GM18505 (cell line): ENCODE data around the gene STK4.

Experiments
- ATAC-seq: cut with Tn5 transposase; IDR thresholded peaks from one replicate; pipeline ENCODE4 v1.9.1; 2021; ENCODE audit not compliant: unreplicated experiment
- POLR2A ChIP-seq: IDR thresholded peaks from 4 replicates; pipeline ENCODE4 v1.6.1; 2011; ENCODE audit warnings: borderline replicate concordance; ENCODE audit not compliant: insufficient read depth, insufficient read length; ENCODE audit errors: extremely low read depth

Gene STK4

DNA sequence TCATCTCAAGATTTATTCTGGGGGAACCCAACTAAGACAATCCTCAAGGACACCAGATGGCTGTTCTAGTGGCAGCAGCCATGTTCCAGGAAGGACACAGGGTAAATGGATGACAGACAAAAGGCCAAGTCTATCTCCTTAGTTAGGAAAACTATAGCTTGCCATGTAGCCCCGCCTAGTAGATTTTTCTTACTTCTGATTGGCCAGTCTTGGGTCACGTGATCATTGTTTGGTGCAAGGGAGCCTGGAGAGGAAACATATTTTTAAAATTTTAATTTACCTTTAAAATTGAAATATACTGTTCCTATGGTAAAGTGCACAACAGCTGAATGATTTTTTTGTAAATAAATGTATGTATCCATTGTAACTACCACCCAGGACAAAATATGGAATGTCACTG is 139.0 kb downstream of the STK4 start:
- no peak for ATAC-seq
- TF ChIP-seq POLR2A: no peak

DNA sequence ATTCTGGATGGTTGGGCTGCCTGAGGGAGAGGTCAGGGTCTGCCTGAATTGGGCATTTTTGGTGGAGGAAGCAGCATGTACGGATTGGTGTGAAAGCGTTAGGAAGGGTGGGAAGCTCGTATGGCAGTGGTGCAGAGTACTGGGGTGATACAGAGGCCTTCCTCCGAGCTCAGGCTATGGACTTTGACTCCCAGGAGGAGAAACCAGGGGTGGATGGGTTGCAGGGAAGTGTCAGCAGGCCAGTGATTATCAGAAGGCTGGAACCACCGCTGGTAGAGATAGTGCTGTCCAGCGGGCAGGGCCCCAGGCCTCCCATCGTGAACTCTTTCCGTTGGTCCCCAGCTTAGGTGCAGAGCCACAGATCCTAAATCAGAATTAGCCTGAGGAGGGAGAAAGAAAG is 143.3 kb downstream of the STK4 start:
- no peak for ATAC-seq
- no peak for TF ChIP-seq POLR2A

DNA sequence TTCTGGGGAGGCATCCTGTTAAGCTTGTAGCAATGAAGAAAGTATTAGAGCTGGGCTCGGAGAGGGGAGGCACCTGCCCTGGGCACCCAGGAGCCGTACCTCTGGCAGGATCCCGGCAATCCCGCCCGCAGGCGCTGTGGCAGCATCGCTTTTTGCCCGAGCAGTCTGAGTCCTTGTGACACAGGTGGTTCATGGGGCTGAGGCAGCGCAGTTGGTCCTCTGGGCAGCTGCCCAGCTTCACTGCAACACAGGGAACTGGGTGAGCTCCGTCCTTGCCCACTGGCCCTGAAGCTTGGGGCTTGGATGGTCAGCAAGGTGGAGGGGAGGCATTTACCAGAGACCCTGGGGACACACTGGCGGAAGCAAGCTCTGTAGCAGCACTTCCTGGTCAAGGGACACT is 144.0 kb downstream of the STK4 start:
- TF ChIP-seq POLR2A: no peak
- no peak for ATAC-seq

DNA sequence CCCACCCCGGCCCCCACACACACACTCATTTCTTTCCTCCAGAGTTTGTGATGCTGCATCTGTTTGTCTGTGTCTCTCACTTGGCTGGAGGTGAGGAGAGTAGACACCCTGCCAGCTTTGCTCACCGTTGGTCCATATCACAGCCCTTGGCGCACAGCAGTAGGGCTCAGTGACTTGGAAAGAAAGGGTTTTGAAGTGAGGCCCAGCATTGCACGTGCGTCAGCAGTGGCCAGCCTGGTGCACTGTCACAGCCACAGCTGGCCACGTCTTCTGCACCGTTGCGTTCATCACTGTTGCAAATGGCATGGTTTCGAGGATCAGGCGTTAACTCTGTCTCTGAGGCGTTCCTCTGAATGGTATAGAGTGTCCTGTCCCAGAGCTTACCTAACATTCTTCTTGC is 145.0 kb downstream of the STK4 start:
- ATAC-seq: no peak
- no peak for TF ChIP-seq POLR2A

DNA sequence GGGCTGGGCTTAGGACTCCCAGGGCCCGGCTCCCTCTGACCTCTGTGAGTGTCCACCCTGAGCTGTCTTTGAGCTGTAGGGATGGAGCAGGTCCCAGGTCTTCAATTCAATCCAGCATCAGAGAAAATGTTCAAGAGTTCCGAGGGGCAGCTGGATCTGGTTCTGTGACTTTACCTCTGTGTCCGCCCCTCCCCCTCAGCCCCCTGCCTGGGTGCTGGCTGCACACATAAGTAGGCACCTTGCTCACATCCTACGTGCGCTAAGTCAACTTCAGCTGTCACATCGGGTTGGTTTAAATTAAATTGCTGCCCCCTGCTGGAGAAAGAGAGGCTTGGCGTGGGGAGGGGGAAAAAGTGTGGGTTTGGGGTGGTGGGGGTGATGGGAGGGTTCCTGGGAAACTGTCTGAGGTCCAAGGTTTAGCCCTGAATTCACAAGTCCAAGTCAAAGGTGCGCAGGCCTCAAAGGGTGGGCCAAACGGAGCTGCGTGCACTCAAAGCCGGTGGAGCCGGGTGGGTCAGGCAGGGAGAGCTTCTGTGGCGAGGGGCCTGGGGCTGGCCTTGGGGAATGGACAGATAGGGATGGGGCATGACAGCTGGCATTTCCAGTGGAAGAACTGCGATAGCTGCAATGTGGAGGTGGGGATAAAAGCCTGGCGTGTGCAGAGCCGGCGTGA is 145.6 kb downstream of the STK4 start:
- no peak for ATAC-seq
- no peak for TF ChIP-seq POLR2A

DNA sequence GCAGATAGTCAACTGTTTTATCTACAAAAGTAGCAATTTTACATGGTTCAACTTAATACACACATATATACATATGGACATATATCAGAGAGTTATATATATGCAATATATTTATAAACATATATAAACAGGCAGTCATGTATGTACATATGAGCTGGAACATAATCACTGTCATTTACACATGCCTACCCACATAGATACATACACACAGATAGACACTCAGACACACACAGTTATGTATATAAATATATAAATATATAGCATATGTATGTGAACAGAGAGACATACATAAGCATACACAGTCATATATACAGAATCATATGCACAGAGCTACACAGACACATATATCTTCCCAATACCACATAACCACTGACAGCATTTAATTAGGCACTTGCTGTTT is 146.4 kb downstream of the STK4 start:
- ATAC-seq: no peak
- TF ChIP-seq POLR2A: no peak

DNA sequence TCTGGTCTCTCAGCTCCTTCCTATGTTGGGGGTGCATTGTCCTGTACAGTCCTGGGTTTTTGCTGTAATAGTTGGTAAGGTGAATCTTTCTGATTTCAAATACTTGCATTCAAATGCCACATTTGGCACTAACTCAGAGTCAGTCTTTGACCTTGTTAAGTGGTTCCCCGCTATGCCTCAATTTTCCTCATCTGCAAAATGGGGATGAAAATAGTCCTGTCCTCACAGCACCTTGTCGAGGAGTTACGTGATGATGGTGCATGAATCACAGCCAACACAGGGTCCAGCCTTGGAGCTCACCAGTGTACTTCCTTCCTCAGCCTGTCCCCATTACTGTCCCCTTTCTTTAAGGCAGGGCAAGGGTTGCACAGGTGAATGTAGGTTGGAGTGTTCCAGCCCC is 147.6 kb downstream of the STK4 start:
- ATAC-seq: no peak
- TF ChIP-seq POLR2A: no peak

DNA sequence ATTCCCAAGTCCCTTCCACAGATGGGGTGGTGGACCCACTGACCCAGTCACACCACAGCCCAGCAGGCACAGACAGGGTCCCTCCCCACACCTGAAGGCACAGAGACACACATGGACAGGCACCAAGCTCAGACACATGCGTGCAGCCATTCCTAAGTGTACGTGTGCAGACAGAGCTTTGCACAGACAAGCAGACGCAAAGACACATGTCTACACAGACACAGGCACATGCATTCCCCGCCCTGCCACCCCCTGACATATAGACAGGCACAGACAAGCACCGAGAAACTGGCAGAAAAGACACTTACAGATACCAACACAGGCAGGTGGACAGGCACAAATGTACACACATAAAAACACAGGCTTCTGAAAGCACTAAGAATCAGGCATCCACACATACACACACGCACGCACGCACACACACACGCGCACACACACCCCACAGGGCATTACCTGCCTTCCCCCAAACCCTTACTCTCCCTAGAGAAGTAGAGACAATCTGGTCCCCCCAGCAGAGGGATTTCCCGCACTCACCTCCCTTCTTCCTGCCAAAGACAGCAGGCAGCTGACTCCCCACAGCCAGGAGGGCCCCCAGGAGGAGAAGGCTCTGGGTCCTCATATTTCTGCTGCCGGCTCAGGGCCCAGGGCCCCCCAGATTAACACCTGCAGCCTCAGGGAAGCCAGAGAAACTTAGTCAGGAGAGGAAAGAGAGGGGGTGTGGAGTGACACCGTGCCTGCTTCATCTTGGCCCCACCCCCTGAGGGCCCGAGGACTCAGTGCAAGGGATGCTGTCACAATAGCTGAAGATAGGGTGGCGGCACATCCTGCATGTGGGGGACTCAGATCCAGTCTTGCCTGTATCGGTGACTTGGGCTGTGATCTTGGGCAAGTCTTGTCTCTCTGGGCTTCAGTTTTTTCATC is 148.4 kb downstream of the STK4 start, which contains the start of gene WFDC5:
Gene WFDC5 (minus strand): TSS at position 710 of the 921 bp plus-strand sequence. CDS start 91 bp downstream, at position 619.
- no peak for ATAC-seq
- no peak for TF ChIP-seq POLR2A

DNA sequence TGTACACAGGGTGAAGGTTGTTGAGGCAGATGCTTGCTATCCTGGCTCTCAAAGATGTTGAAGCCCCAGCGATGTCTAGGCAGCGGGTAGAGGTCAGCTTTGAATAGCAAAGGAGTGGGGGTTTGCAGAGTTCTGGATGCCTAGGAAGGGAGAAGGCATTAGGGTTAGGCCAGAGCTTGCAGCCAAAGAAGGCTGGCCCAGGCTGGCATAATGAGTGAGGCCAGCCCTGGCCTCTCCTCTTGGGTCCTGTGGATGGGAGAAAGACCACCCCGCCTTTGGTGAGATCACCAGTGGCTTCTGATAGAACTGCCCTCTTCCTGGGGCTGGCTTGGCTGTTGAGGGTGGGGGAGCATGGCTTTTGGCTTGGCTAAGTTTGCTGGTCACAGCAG is 149.1 kb downstream of the STK4 start:
- no peak for ATAC-seq
- no peak for TF ChIP-seq POLR2A

DNA sequence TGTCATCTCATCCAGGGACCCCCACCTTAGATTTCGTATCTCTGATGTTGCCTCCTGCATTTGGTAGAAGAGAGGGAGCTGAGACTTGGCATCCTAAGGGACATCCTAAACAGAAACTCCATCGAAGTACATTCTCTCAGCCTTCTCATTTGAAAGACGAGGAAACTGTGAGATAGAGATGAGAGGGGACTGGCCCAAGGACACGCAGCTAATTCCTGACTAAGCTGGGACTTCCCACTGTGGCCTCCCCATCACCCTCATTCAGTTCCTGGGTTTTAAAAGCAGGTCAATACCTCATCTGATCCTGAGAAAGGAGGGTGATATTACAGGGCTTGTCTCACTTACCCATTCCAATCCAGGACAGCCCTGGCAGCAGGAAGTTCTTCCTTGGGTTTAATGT is 149.5 kb downstream of the STK4 start:
- TF ChIP-seq POLR2A: no peak
- ATAC-seq: no peak

DNA sequence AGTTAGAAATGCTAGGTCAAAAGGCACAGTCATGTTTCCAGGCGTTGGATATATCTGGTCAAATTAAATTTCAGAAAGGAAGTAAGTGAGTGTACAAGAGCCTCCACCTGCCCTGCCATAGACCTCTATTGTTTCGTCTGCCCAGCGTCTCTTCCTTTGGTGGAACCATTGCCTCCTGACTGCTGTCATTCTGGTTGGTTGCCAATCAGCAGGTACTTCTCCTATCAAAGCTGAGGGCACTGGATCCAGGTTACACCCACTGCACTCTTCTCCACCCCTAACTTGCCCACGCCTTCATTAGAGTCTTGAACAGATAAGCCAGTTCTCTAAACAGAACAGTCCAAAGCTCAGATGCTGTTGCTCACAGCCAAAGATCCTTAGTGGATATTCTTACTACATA is 151.3 kb downstream of the STK4 start:
- ATAC-seq: no peak

DNA sequence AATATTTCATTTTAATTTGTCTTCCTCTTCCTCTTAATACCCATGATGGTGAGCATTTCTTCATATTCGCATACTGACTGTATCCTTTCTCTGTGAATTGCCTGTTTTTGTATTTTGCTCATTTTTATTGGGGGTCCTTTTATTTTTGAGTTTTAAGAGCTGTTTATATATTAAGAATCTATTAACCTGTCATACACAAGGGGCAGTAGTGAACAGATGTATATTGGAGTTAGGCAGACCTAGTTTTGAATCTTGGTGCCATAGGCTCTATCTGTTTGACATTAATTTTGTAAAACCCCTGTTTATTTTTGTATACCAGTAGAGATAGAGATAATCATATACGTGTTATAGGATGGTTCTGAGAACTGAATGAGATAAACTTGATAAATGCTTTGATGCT is 151.7 kb downstream of the STK4 start:
- no peak for ATAC-seq
- no peak for TF ChIP-seq POLR2A

More for the DNA sequence above, 151.3 kb downstream of the STK4 start:
- no peak for TF ChIP-seq POLR2A

DNA sequence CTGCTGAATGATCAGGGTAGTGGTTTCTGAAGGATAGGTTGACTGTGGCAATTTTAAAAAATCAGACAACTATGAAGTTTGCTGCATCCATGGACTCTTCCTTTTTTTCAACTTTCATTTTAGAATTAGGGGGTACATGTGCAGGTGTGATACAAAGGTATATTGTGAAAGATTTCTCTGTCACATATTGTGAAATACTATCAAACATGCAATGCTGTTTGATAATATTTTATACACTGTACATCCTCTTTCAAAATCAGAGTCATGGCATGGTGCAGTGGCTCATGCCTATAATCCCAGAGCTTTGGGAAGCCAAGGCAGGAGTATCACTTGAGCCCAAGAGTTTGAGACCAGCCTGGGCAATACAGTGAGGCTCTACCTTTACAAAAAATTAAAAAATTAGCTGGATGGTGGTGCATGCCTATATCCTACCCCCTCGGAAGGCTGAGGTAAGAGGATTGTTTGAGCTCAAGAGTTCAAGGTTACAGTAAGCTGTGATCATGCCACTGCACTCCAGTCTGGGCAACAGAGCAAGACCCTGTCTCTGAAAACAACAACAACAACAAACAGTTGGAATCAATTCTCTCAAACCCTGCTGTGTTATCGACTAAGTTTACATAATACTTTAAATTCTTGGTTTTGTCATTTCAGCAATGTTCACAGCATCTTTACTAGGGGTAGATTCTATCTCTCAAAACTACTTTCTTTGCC is 153.4 kb downstream of the STK4 start:
- no peak for ATAC-seq

More for the DNA sequence above, 153.4 kb downstream of the STK4 start:
- TF ChIP-seq POLR2A: no peak
